NT2/D1 (cell line): ENCODE measurements around the gene CDK15.

Experiments
- SUZ12 ChIP-seq: IDR thresholded peaks from 2 replicates; pipeline ENCODE4 v1.6.1; 2011; ENCODE audit not compliant: insufficient read length, insufficient read depth; ENCODE audit errors: extremely low read depth
- YY1 ChIP-seq: IDR thresholded peaks from 2 replicates; pipeline ENCODE4 v1.6.1; 2011; ENCODE audit not compliant: insufficient read length, insufficient read depth
- ZNF274 ChIP-seq: IDR thresholded peaks from 2 replicates; pipeline ENCODE4 v1.6.1; 2011; ENCODE audit warnings: mild to moderate bottlenecking, low read depth, low read length

DNA sequence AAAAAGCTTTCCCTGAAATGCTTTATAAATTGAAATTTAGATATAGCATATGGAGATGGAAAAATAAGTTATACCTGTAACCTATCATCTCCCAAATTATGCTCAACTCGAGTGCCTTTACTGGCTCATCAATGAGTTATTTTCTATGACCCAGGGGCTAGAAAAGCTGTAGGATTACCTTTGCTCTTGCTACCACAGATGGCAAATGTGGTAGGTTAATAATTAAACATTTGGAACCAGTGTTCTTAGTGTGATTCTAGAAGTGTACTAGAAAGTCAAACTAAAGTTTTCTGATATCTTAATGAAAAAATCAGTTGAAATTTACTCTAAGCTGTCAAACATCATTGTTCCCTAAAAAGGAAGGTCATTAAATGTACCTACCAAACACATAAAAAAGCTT, 48.1 kb upstream of the CDK15 start:
- TF ChIP-seq ZNF274 (no peak), YY1 (no peak), SUZ12 (no peak)
